Left ventricle myocardium inferior (tissue), 1 donor: ENCODE data around the gene SPATA1. TPM values are rescaled to one million over a fixed set of nuclear protein-coding genes. Genes with fewer than 3 reads are reported as not detected.

Experiments used
- DNase-seq: peaks from one replicate; pipeline ENCODE4 v3.0.0-alpha.2; 2020
- H3K27ac ChIP-seq: fragments of 200-600 bp; replicated peaks from 2 replicates; pipeline ENCODE4 v1.8.0; 2021
- H3K27me3 ChIP-seq: fragments of 200-600 bp; 2 replicates; pipeline ENCODE4 v1.8.0; 2021; ENCODE audit warnings: low read depth
- H3K36me3 ChIP-seq: fragments of 200-600 bp; 2 replicates; pipeline ENCODE4 v1.8.0; 2021
- H3K4me1 ChIP-seq: fragments of 200-600 bp; 2 replicates; pipeline ENCODE4 v1.8.0; 2021
- H3K4me3 ChIP-seq: fragments of 200-600 bp; 2 replicates; pipeline ENCODE4 v1.8.0; 2021; ENCODE audit warnings: mild to moderate bottlenecking, moderate library complexity
- H3K9me3 ChIP-seq: fragments of 200-600 bp; replicated peaks from 2 replicates; pipeline ENCODE4 v1.8.0; 2021
- CTCF ChIP-seq: fragments of 200-600 bp; IDR thresholded peaks from 2 replicates; pipeline ENCODE4 v1.8.0; 2021; ENCODE audit warnings: antibody characterized with exemption, mild to moderate bottlenecking, borderline replicate concordance
- intact Hi-C: fragments of 100-400 bp; cut with micrococcal nuclease; formaldehyde crosslinking; loops from one replicate; pipeline ENCODE4 v1.11.0; 2022
- total RNA-seq: library from RNA; stranded (reverse); fragmentation: NEBNext Ultra II Directional; extraction: Animal tissue kit (Norgen Biotek cat#: 25700); gene quantifications from one replicate; pipeline ENCODE4 v1.2.1, GENCODE V29; 2021
- donor health status: DM: no; HTN: yes; CAD: no; lungs with severe emphysema.

SPATA1 gene
- total RNA-seq, 1 donor from 2014 or later: 0.66 TPM

GRCh38 chr1:84605157-84605556 is 99.0 kb downstream of the SPATA1 start:
- no peak for DNase-seq
- peaks cover 11% of the 10 kb centered on the region for H3K9me3 ChIP-seq
- intact Hi-C loops: loop anchor here (10.0 kb wide), 1 partner anchor 160 kb away; no protein-coding TSS in a partner anchor
- no peak overlapping the region for H3K27ac ChIP-seq
- H3K4me3 ChIP-seq: no peak overlapping the region
- no peak for TF ChIP-seq CTCF
- no peaks in the 10 kb centered on the region for H3K27me3 ChIP-seq
- no peaks in the 10 kb centered on the region for H3K36me3 ChIP-seq
- peaks cover 22% of the 10 kb centered on the region for H3K4me1 ChIP-seq

- Histone ChIP-seq H3K27me3 (no peaks in the 10 kb centered on the region), H3K4me1 (peaks cover 22% of the 10 kb centered on the region), H3K4me3 (no peak overlapping the region), H3K36me3 (no peaks in the 10 kb centered on the region), H3K9me3 (peaks cover 11% of the 10 kb centered on the region), H3K27ac (no peak overlapping the region)
- intact Hi-C loops: loop anchor here (10.0 kb wide), 1 partner anchor 162 kb away; no protein-coding TSS in a partner anchor
- TF ChIP-seq CTCF: no peak
- DNase-seq: no peak
Observed at GRCh38 chr1:84606977-84607376, 100.8 kb downstream of the SPATA1 start.

- H3K4me3 ChIP-seq: no peak overlapping the region
- no peaks in the 10 kb centered on the region for H3K27me3 ChIP-seq
- intact Hi-C loops: no loop called here
- no peak overlapping the region for H3K27ac ChIP-seq
- H3K36me3 ChIP-seq: no peaks in the 10 kb centered on the region
- no peak for DNase-seq
- TF ChIP-seq CTCF: no peak
- H3K9me3 ChIP-seq: no peaks in the 10 kb centered on the region
- H3K4me1 ChIP-seq: no peaks in the 10 kb centered on the region
Observed at GRCh38 chr1:84611091-84611490, 104.9 kb downstream of the SPATA1 start.

- intact Hi-C loops: no loop called here
- no peak overlapping the region for H3K27ac ChIP-seq
- no peak for TF ChIP-seq CTCF
- H3K36me3 ChIP-seq: no peaks in the 10 kb centered on the region
- no peaks in the 10 kb centered on the region for H3K27me3 ChIP-seq
- H3K4me3 ChIP-seq: no peak overlapping the region
- no peaks in the 10 kb centered on the region for H3K4me1 ChIP-seq
- no peaks in the 10 kb centered on the region for H3K9me3 ChIP-seq
- DNase-seq: no peak
Observed at GRCh38 chr1:84611796-84612195, 105.6 kb downstream of the SPATA1 start.

GRCh38 chr1:84613026-84613425 is 106.8 kb downstream of the SPATA1 start:
- H3K4me1 ChIP-seq: no peaks in the 10 kb centered on the region
- H3K4me3 ChIP-seq: no peak overlapping the region
- TF ChIP-seq CTCF: no peak
- H3K27me3 ChIP-seq: no peaks in the 10 kb centered on the region
- H3K9me3 ChIP-seq: no peaks in the 10 kb centered on the region
- no peak overlapping the region for H3K27ac ChIP-seq
- no peak for DNase-seq
- no peaks in the 10 kb centered on the region for H3K36me3 ChIP-seq
- intact Hi-C loops: no loop called here

GRCh38 chr1:84613887-84614286 is 107.7 kb downstream of the SPATA1 start:
- TF ChIP-seq CTCF: no peak
- Histone ChIP-seq H3K36me3 (no peaks in the 10 kb centered on the region), H3K4me3 (no peak overlapping the region), H3K9me3 (no peaks in the 10 kb centered on the region), H3K27ac (no peak overlapping the region), H3K4me1 (peaks cover under 1% of the 10 kb centered on the region), H3K27me3 (no peaks in the 10 kb centered on the region)
- intact Hi-C loops: no loop called here
- DNase-seq: no peak
